ENCODE measurements around the gene UBN1.

GRCh38 chr16:4888428-4889135, 41.3 kb downstream of the UBN1 start:
- TF ChIP-seq CTCF (IDR thresholded peaks at IDR 0.05; ENCODE audit: low read depth, low read length, missing input control) = no peak
- no peak for TF ChIP-seq SP1 (IDR thresholded peaks at IDR 0.05)
- TF ChIP-seq MAX (IDR thresholded peaks at IDR 0.05) = no peak

All from liver (tissue), 3 donors.